Measurements from ENCODE around the gene DAZAP2. TPM values are rescaled to one million over a fixed set of nuclear protein-coding genes. Genes with fewer than 3 reads are reported as not detected.

Gene DAZAP2
- total RNA-seq, 1 experiment from 2014 or later: 57.4 TPM

DNA sequence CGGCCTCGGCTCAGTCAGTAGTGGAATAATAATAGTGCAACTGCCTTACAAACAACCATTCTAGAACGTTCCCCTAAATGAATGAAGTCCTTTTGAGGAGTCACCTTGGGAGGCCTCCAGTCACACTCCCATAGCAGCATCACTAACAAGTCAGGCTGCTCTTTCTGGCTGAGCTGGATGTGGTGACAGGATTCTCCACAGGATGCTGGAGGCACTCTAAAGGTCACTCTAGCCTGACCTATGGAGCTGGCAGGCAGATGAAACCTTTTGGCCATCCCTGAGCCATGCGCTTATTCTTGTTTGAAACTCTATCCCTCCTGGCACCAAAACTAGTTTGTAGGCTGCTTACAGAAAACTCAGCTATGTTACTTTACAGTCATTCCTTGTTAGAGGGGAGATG lies 47.8 kb upstream of the DAZAP2 start:
- ChIA-PET CTCF (no interaction called here), POLR2A (ENCODE audit: unreplicated experiment) (no interaction called here)

DNA sequence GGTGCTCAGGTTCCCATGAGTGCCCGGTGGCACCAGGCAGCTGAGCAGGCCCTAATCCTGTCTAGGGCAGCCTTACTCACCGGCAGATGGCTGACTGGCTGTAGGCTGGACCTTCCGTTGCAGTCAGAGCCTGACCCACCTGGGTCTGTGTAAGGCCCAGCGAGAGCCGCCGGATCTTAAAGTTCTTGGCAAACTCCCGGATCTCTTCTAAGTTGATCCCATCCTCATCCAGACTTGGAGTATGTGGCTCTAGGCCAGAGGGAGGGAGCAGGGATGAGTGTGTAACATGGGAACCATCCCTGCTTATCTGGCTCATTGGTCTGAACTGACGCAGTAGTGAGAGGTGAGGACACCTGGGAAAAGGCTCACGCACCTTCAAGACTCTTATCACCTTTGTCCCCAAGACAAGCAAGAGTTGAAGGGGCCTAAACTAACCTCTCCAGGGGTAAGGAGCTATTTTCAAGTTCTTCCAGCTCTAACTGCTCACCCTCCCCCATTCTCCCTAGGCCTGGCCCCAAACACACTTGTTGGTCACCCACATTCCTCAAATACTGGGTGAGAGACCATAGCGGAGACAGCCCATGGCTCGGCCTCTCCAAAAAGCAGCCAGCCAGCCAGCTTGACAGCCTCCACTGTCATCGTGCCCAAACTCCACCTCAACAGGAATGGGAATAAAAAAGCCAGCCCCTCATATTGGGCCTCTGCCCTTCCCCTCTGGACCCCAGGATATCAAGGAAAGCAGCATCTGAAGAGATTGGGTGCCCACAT lies 46.9 kb upstream of the DAZAP2 start:
- intact Hi-C loops (cut with micrococcal nuclease): no loop called here
- H3K4me3 ChIP-seq (ENCODE audit: low read length): no peak overlapping the region
- H3K9ac ChIP-seq (ENCODE audit: low read length): no peak overlapping the region
- H2AFZ ChIP-seq (ENCODE audit: low read length): no peak overlapping the region
- no peak overlapping the region for H3K27ac ChIP-seq (ENCODE audit: low read length)
- H3K79me2 ChIP-seq (ENCODE audit: low read length): no peaks in the 10 kb centered on the region
- H3K4me1 ChIP-seq (ENCODE audit: insufficient read depth, low read length): no peaks in the 10 kb centered on the region
- TF ChIP-seq EZH2phosphoT487 (IDR thresholded peaks at IDR 0.05; ENCODE audit: borderline replicate concordance, low read length) (no peak), EZH2 (IDR thresholded peaks at IDR 0.05; ENCODE audit: low read length, unreplicated experiment) (no peak)
- TF ChIP-seq, protein P1, sequence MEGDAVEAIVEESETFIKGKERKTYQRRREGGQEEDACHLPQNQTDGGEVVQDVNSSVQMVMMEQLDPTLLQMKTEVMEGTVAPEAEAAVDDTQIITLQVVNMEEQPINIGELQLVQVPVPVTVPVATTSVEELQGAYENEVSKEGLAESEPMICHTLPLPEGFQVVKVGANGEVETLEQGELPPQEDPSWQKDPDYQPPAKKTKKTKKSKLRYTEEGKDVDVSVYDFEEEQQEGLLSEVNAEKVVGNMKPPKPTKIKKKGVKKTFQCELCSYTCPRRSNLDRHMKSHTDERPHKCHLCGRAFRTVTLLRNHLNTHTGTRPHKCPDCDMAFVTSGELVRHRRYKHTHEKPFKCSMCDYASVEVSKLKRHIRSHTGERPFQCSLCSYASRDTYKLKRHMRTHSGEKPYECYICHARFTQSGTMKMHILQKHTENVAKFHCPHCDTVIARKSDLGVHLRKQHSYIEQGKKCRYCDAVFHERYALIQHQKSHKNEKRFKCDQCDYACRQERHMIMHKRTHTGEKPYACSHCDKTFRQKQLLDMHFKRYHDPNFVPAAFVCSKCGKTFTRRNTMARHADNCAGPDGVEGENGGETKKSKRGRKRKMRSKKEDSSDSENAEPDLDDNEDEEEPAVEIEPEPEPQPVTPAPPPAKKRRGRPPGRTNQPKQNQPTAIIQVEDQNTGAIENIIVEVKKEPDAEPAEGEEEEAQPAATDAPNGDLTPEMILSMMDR (conservative IDR thresholded peaks at IDR 0.05; ENCODE audit: low read depth, low read length): no peak
- no peaks in the 10 kb centered on the region for H3K36me3 ChIP-seq (ENCODE audit: low read depth, low read length)
- POLR2A ChIA-PET (ENCODE audit: unreplicated experiment): no interaction called here
- H3K9me3 ChIP-seq (ENCODE audit: low read length): no peaks in the 10 kb centered on the region
- CTCF ChIA-PET: no interaction called here
- DNase-seq: no peak
- no peaks in the 10 kb centered on the region for H4K20me1 ChIP-seq (ENCODE audit: low read length)
- no peak overlapping the region for H3K4me2 ChIP-seq (ENCODE audit: low read length)
- BruUV-seq (replicated peaks): no TSS peak
- H3F3A ChIP-seq (ENCODE audit: low read length, unreplicated experiment): no peaks in the 10 kb centered on the region
- H3K27me3 ChIP-seq (ENCODE audit: low read length): no peaks in the 10 kb centered on the region
- ATAC-seq: no peak
- H3K9me2 ChIP-seq (replicated peaks; ENCODE audit: low read length): no peaks in the 10 kb centered on the region

More for the DNA sequence above, 47.8 kb upstream of the DAZAP2 start:
- no peak overlapping the region for H3K27ac ChIP-seq (ENCODE audit: low read length)
- no peaks in the 10 kb centered on the region for H3K4me1 ChIP-seq (ENCODE audit: insufficient read depth, low read length)
- H3K27me3 ChIP-seq (ENCODE audit: low read length): no peaks in the 10 kb centered on the region
- no peaks in the 10 kb centered on the region for H3K9me2 ChIP-seq (replicated peaks; ENCODE audit: low read length)
- H3K4me2 ChIP-seq (ENCODE audit: low read length): no peak overlapping the region
- no TSS peak for BruUV-seq (replicated peaks)
- TF ChIP-seq EZH2 (IDR thresholded peaks at IDR 0.05; ENCODE audit: low read length, unreplicated experiment) (no peak), EZH2phosphoT487 (IDR thresholded peaks at IDR 0.05; ENCODE audit: borderline replicate concordance, low read length) (no peak)
- TF ChIP-seq, protein P1 (conservative IDR thresholded peaks at IDR 0.05; ENCODE audit: low read depth, low read length): no peak
- no peaks in the 10 kb centered on the region for H3K36me3 ChIP-seq (ENCODE audit: low read depth, low read length)
- H4K20me1 ChIP-seq (ENCODE audit: low read length): no peaks in the 10 kb centered on the region
- H3F3A ChIP-seq (ENCODE audit: low read length, unreplicated experiment): no peaks in the 10 kb centered on the region
- H3K9me3 ChIP-seq (ENCODE audit: low read length): no peaks in the 10 kb centered on the region
- intact Hi-C loops (cut with micrococcal nuclease): no loop called here
- H3K4me3 ChIP-seq (ENCODE audit: low read length): no peak overlapping the region
- no peak for ATAC-seq
- H3K79me2 ChIP-seq (ENCODE audit: low read length): no peaks in the 10 kb centered on the region
- H3K9ac ChIP-seq (ENCODE audit: low read length): no peak overlapping the region
- no peak for DNase-seq
- no peak overlapping the region for H2AFZ ChIP-seq (ENCODE audit: low read length)

DNA sequence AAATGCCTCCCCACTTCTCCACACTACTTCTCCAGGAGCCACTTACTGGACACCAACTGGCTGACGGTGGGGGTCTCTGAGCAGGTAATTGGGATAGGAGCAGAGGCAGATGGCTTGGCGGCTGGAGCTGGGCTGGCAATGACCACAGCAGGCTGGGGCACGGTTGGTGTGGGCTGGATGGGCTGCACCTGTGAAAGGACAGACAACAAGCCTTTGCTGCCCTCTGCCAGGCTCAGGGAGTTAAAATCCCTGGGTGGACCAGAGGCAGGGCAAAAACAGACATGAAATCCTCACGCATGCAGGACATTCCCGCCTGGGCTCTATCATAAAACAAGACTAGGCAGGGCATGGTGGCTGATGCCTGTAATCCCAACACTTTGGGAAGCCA lies 46.3 kb upstream of the DAZAP2 start:
- Histone ChIP-seq H3F3A (ENCODE audit: low read length, unreplicated experiment) (no peaks in the 10 kb centered on the region), H3K27me3 (ENCODE audit: low read length) (no peaks in the 10 kb centered on the region), H3K9ac (ENCODE audit: low read length) (no peak overlapping the region), H2AFZ (ENCODE audit: low read length) (no peak overlapping the region), H3K27ac (ENCODE audit: low read length) (no peak overlapping the region), H3K9me3 (ENCODE audit: low read length) (no peaks in the 10 kb centered on the region), H3K9me2 (replicated peaks; ENCODE audit: low read length) (no peaks in the 10 kb centered on the region), H3K4me2 (ENCODE audit: low read length) (no peak overlapping the region), H3K4me3 (ENCODE audit: low read length) (no peak overlapping the region), H3K79me2 (ENCODE audit: low read length) (no peaks in the 10 kb centered on the region), H4K20me1 (ENCODE audit: low read length) (no peaks in the 10 kb centered on the region), H3K4me1 (ENCODE audit: insufficient read depth, low read length) (no peaks in the 10 kb centered on the region), H3K36me3 (ENCODE audit: low read depth, low read length) (no peaks in the 10 kb centered on the region)
- BruUV-seq (replicated peaks): no TSS peak
- intact Hi-C loops (cut with micrococcal nuclease): no loop called here
- ATAC-seq (no peak), DNase-seq (no peak)
- POLR2A ChIA-PET (ENCODE audit: unreplicated experiment): no interaction called here
- CTCF ChIA-PET: no interaction called here
- TF ChIP-seq EZH2phosphoT487 (IDR thresholded peaks at IDR 0.05; ENCODE audit: borderline replicate concordance, low read length) (no peak), EZH2 (IDR thresholded peaks at IDR 0.05; ENCODE audit: low read length, unreplicated experiment) (no peak)
- TF ChIP-seq, protein P1 (conservative IDR thresholded peaks at IDR 0.05; ENCODE audit: low read depth, low read length): no peak

Measured in PC-3 (cell line).